SHP77 treated with DMSO at 0.1 percent for 48 hours (cell line): ENCODE measurements around the gene COMMD1.
"Not testable (repeated sequence)": the region's sequence is repeated elsewhere in the genome, so short reads cannot be mapped to it uniquely, and the experiment has no call there.

Source experiments
- DNase-seq: peaks from one replicate; lab custom pipeline; 2025; lab: John Stamatoyannopoulos, UW

The COMMD1 gene

DNA sequence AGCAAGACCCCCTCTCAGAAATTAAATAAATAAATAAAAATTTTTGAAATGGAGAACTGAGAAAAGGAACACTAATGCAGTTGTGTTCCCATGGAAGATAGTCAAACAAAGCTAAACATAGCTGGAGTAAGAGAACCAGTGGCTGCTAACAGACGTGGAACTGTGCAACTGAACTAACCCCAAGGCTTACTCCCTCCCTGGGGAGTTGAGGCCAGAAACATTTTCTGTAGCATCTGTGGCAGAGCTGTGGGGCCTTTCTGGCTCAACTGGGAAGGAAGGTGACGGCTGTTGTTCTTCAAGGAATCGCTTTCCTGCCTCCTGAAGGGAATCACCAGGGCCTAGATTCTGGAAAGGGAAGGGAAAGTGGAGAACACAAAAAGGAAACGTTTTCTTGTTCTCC lies 236.6 kb downstream of the COMMD1 start:
- no peak for DNase-seq

GRCh38 chr2:62143696-62144095 lies 238.2 kb downstream of the COMMD1 start:
- no peak for DNase-seq

DNA sequence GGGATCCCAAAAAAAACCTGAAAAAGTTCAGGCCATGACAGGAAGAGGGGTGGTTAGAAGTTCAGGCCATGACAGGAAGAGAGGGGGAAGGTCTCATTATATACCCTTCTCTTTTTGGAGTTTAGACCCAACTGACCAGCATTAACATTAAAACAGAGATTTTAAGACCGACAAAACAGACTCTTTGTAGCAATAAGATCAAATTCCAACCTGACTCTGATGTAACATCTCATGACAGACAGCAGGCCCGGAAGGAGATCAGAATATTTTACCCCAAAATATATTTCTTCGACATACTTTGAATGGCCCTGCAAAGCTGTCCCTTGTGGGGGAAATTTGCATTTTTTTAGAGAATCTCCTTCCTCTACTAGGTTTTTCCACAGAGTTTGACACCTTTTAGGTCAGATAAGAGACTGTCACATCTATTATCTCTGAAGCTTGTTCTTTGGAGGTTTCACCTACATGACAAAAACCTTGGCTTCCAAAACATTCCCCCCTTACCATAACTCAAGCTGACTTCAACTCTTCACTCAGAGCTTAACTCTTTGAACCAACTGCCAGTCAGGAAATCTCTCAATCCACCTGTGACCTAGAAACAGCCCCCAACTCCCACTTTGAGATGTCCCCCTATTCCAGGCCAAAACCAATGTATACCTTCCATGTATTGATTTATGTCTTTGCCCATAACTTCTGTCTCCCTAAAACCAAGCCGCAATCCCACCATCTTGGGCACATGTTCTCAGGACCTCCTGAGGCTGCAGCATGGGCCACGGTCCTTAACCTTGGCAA lies 239.4 kb downstream of the COMMD1 start:
- no peak for DNase-seq

DNA sequence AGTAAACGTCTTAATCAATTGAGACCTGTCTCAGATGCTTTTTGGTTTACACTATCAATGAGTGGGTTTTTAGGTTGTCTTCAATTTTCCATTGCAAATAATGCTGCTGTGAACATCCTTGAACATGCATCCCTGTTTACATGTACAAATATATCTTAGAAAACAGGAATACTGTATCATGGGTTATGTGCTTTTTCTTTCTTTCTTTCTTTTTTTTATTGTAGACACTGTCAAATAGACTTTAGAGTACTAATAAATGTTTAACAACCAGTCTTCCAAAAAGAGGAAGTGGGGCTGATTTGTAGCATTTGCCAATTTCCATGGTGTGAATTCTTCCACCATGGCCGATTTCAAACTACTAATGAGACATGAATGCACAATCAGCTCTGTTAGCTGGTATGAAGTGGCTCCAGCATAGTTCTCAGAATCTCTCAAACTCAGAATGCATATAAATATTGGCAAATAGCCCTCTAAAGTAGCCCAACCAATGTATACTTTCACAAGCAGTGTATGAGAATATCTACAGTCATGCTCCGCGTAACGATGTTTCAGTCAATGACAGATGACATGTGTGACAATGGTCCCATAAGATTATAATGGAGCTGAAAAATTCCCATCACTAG lies 240.1 kb downstream of the COMMD1 start:
- no peak for DNase-seq

GRCh38 chr2:62146790-62147189 lies 241.3 kb downstream of the COMMD1 start:
- DNase-seq: not testable (repeated sequence)

DNA sequence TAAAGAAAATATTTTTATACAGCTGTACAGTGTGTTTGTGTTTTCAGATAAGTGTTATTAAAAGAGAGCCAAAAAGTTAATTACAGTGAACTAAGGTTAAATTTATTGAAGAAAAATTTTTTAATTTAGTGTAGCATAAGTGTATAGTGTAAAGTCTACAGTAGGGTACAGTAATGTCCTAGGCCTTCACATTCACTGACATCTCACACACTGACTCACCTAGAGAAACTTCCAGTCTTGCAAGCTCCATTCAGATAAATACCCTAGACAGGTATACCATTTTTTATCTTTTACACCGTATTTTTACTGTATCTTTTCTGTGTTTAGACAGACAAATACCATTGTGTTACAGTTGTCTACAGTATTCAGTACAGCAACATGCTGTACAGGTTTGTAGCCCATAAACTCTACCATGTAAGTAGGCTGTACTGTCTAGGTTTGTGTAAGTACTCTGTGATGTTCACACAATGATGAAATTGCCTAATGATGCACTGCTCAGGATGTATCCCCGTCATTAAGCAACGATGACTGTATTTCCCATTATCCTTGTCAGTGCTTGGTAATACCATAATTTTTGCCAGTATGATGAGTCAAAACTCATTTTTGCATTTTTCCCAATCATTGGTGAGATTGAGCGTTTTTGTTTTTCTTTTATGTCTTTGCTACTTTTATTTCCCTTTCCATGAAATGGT lies 242.3 kb downstream of the COMMD1 start:
- no peak for DNase-seq

- no peak for DNase-seq
Observed at GRCh38 chr2:62149708-62150107, 244.2 kb downstream of the COMMD1 start.

GRCh38 chr2:62150597-62151305 lies 245.3 kb downstream of the COMMD1 start:
- DNase-seq: no peak

DNA sequence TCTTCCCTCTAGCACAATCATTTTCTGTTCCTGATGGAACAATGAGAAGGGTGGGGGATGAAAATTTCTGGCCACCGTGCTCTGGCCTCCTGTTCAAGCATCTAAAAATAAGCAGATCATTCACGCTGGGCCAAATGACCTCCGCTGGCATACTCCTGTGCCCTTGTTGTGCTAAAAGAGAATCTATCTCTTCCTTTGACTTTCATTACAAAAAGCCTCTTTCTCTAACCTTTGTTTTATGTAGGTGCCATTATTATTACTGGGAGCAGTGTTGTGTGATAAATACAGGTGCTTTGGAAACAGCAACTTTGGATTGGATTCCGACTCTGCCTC lies 245.8 kb downstream of the COMMD1 start:
- DNase-seq: no peak

DNA sequence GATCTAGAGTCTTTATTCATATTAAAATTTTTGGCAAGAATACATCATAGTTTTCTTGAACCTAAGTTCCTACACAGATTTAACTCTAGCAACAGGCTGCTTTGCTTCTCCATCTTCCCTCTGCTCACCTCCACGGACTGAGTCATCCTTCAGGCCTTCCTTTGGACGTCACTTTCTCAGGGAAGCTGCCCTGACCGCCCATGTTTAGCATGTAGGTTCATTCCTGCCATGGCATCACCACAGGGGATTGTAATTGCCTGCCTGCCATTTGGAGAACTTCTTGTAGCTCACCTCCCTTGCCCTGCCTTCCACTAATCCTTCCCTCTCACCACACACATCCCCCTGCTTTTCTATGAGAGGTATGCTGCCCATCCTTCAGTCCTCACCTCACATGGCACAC lies 246.5 kb downstream of the COMMD1 start:
- no peak for DNase-seq

- no peak for DNase-seq
Observed at GRCh38 chr2:62156861-62157496, 251.5 kb downstream of the COMMD1 start.

DNA sequence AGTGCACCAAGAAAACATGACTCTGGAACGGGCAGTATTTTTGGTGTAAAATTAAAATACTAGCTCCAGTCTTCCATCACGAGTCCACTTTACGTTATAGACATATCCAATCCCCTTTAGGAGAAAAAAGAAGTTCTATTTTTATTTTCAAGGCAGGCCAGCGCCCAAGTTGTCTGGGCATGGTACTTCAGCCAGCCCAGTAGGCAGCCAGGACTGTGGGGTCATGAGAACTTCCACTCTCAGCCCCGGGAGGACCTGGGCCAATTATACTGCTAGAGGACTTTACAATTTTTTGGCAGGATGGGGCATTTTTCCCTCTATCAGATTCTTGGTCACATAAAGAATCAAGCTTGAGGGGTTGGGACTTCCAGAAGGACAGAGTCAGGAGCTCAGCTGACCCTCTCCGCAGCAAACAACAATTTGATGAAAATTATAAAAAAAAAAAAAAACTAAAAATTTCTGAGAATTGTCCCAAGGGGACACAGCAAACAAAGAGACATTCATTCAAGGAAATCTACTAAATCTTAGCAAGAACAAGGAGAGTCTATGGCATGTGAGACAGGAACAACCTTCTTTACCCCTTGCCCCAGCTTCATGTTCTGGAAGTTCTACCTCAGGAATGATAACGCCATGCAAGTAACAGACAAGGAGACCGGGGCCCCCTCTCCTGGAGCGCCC lies 253.1 kb downstream of the COMMD1 start:
- no peak for DNase-seq

GRCh38 chr2:62160691-62161090 lies 255.2 kb downstream of the COMMD1 start:
- DNase-seq: not testable (repeated sequence)

- DNase-seq: no peak
Observed at GRCh38 chr2:62163106-62163831, 257.8 kb downstream of the COMMD1 start.

DNA sequence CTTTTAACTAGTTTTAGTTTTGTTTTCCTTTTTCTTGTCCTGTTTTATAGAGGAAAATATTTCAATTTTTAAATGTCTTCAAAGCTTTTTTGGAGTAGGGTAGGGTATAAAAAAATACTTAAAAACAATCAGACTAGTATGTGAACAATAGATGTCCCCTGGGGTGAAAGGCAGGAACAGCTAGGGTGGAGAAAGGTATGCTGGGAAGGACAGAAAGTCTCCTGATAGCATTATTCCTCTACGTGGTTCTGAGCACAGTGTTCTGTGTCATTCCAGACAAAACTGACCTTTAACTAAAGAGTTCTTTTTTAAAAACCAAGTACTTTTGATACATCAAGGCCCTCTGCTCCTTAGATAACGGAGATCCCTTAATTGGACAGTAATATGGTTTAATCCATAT lies 258.4 kb downstream of the COMMD1 start:
- no peak for DNase-seq

- DNase-seq: no peak
Observed at GRCh38 chr2:62175728-62176127, 270.3 kb downstream of the COMMD1 start.

DNA sequence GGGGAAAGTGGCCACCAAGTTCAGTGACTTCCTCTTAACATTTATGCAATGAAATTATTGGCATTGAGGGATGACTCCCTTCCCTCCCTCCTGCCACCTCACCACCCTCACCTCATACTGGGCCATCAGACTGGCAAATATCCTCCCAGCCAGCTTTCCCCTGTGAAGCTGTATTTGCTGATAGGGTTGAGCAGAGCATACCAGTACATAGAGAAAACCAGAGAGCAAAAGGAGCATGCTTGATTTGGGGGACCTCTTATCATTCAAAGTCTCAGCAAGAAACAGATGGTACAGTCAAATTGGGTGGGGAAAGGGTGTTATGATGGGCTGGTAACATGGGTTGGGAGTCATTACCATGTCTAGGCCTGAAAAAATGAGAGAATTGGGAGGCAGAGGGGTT lies 271.3 kb downstream of the COMMD1 start:
- DNase-seq: no peak

GRCh38 chr2:62177392-62178049 lies 272.0 kb downstream of the COMMD1 start:
- DNase-seq: no peak

DNA sequence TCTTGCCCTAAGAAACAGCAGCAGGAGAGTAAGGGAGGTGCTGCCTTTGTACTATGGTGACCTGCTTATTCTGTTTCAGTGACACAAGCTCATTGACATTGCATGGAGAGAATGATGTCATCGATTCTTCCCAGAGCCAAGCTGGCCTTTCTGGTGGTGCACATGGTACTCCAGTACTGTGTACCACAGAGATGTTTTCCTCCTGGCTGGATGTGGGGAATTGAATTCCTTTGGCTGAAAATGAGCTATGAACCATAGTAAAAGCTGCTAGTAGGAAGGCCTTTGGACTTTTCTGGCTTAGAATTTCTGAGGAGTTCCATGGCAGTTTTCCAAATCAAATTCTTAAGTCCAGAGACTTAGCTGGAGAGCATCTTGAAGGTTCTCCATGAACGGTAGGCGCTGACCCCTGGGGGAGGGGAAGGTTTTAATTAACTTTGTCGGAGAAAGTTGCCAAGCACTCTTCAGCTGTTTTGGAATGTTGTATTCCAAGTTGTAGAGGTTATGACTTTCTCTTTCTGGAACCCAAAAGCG lies 273.3 kb downstream of the COMMD1 start:
- DNase-seq: no peak

DNA sequence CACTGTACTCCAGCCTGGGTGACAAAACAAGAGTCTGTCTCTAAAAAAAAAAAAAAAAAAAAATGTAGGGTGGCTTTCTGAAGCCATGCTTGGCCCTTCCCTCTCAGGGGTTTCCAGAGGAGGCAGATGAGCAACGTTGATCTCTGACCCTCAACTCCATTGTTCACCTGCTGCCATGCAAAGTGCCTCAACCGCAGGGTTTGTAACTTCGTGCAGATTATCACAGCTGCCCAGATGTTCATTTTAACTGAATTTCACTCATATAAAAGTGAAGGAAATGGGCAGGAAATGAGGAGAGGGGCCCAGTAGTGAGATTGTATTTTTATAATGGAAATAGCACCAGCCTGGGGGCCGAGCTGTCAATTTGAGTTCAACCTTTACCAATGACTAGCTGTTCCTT lies 275.5 kb downstream of the COMMD1 start:
- no peak for DNase-seq
